ENCODE data around the gene MARCKSL1.

The MARCKSL1 gene

GRCh38 chr1:32362474-32363313 is 26.7 kb upstream of the MARCKSL1 start, which contains the start of the genes FAM229A and TSSK3:
FAM229A (minus strand) TSS chr1:32362485; CDS start chr1:32362091, 394 bp downstream.
TSSK3 (plus strand) TSS chr1:32362539; CDS start chr1:32362702, 163 bp downstream.
- no peak for DNase-seq (ENCODE audit: extremely low spot score)
- ChIA-PET CTCF (interaction anchor here (1.0 kb wide), 1 partner anchor 147 kb away, joined by 4 read pairs; no protein-coding TSS in a partner anchor), POLR2A (interaction anchor here (0.6 to 1.9 kb wide), 3 partner anchors 9 to 41 kb away, joined by 3 to 4 read pairs (median 4); no protein-coding TSS in a partner anchor)
- TF ChIP-seq L3MBTL2 (conservative IDR thresholded peaks at IDR 0.05) (no peak), SP1 (IDR thresholded peaks at IDR 0.05) (no peak), FOXM1 (IDR thresholded peaks at IDR 0.05; ENCODE audit: borderline replicate concordance) (no peak), TARDBP (IDR thresholded peaks at IDR 0.05) (no peak), CTBP1 (IDR thresholded peaks at IDR 0.05; ENCODE audit: borderline replicate concordance) (no peak), HDGF (IDR thresholded peaks at IDR 0.05; ENCODE audit: borderline replicate concordance) (no peak), ARNT (IDR thresholded peaks at IDR 0.05) (no peak), BHLHE40 (IDR thresholded peaks at IDR 0.05; ENCODE audit: borderline replicate concordance) (no peak), LEF1 (IDR thresholded peaks at IDR 0.05; ENCODE audit: borderline replicate concordance) (no peak), NFRKB (IDR thresholded peaks at IDR 0.05) (no peak), SUZ12 (IDR thresholded peaks at IDR 0.05) (no peak), FOXK2 (IDR thresholded peaks at IDR 0.05) (no peak), ZNF384 (IDR thresholded peaks at IDR 0.05) (no peak), FOXA1 (IDR thresholded peaks at IDR 0.05) (no peak)
- TF ChIP-seq, protein P1, sequence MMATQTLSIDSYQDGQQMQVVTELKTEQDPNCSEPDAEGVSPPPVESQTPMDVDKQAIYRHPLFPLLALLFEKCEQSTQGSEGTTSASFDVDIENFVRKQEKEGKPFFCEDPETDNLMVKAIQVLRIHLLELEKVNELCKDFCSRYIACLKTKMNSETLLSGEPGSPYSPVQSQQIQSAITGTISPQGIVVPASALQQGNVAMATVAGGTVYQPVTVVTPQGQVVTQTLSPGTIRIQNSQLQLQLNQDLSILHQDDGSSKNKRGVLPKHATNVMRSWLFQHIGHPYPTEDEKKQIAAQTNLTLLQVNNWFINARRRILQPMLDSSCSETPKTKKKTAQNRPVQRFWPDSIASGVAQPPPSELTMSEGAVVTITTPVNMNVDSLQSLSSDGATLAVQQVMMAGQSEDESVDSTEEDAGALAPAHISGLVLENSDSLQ (IDR thresholded peaks at IDR 0.05), result no peak

GRCh38 chr1:32361674-32362473 is 25.8 kb upstream of the MARCKSL1 start:
- no peak for DNase-seq (ENCODE audit: extremely low spot score)
- ChIA-PET CTCF (no interaction called here), POLR2A (interaction anchor here (1.9 kb wide), 1 partner anchor 16 kb away, joined by 4 read pairs; no protein-coding TSS in a partner anchor)
- TF ChIP-seq, protein P1 (IDR thresholded peaks at IDR 0.05), result no peak
- TF ChIP-seq SP1 (IDR thresholded peaks at IDR 0.05) (no peak), FOXM1 (IDR thresholded peaks at IDR 0.05; ENCODE audit: borderline replicate concordance) (no peak), BHLHE40 (IDR thresholded peaks at IDR 0.05; ENCODE audit: borderline replicate concordance) (no peak), LEF1 (IDR thresholded peaks at IDR 0.05; ENCODE audit: borderline replicate concordance) (no peak), NFRKB (IDR thresholded peaks at IDR 0.05) (no peak), SUZ12 (IDR thresholded peaks at IDR 0.05) (no peak), CTBP1 (IDR thresholded peaks at IDR 0.05; ENCODE audit: borderline replicate concordance) (no peak), HDGF (IDR thresholded peaks at IDR 0.05; ENCODE audit: borderline replicate concordance) (no peak), FOXK2 (IDR thresholded peaks at IDR 0.05) (no peak), L3MBTL2 (conservative IDR thresholded peaks at IDR 0.05) (no peak), ARNT (IDR thresholded peaks at IDR 0.05) (no peak)

- CTCF ChIA-PET, result no interaction called here
- DNase-seq (ENCODE audit: extremely low spot score), result no peak
- POLR2A ChIA-PET, result no interaction called here
Measured at GRCh38 chr1:32361308-32361673, 25.3 kb upstream of the MARCKSL1 start.

DNA sequence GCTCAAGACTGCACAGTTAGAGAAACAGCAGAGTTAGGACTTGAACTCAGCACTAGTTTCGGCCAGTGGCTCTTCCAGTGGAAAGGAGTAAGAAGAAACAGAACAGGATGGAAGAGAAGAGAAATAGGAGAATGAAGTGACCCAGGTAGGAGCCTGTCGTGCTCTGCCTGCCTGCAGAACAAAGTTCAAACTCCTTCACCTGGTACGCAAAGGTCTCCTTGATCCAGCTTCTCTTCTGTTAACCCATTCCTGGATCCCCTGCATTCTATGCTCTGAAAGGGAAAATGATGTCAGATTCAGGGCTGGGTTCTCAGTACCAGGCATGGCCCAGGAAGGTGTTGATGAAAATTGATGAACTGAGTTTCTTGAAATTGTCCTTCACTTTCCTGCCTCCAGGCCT is 22.4 kb upstream of the MARCKSL1 start:
- ChIA-PET POLR2A (interaction anchor here (1.1 kb wide), 1 partner anchor 22 kb away, joined by 3 read pairs; the partner anchor contains the start of gene MARCKSL1), CTCF (no interaction called here)
- DNase-seq (ENCODE audit: extremely low spot score), result no peak
- TF ChIP-seq ARNT (IDR thresholded peaks at IDR 0.05), result no peak
- TF ChIP-seq BHLHE40 (IDR thresholded peaks at IDR 0.05; ENCODE audit: borderline replicate concordance), result no peak
- TF ChIP-seq LEF1 (IDR thresholded peaks at IDR 0.05; ENCODE audit: borderline replicate concordance), result no peak
- no peak for TF ChIP-seq FOXA1 (IDR thresholded peaks at IDR 0.05)
- TF ChIP-seq HDGF (IDR thresholded peaks at IDR 0.05; ENCODE audit: borderline replicate concordance), result no peak
- no peak for TF ChIP-seq SP1 (IDR thresholded peaks at IDR 0.05)
- TF ChIP-seq ELF4 (IDR thresholded peaks at IDR 0.05), result no peak
- TF ChIP-seq SUZ12 (IDR thresholded peaks at IDR 0.05), result no peak
- TF ChIP-seq FOXM1 (IDR thresholded peaks at IDR 0.05; ENCODE audit: borderline replicate concordance), result no peak
- TF ChIP-seq TARDBP (IDR thresholded peaks at IDR 0.05), result no peak
- TF ChIP-seq ZNF384 (IDR thresholded peaks at IDR 0.05), result no peak
- TF ChIP-seq CTBP1 (IDR thresholded peaks at IDR 0.05; ENCODE audit: borderline replicate concordance), result no peak

More at GRCh38 chr1:32361308-32361673, 25.3 kb upstream of the MARCKSL1 start:
- TF ChIP-seq HDGF (IDR thresholded peaks at IDR 0.05; ENCODE audit: borderline replicate concordance) (no peak), ARNT (IDR thresholded peaks at IDR 0.05) (no peak), NFRKB (IDR thresholded peaks at IDR 0.05) (no peak), CTBP1 (IDR thresholded peaks at IDR 0.05; ENCODE audit: borderline replicate concordance) (no peak), SP1 (IDR thresholded peaks at IDR 0.05) (no peak), TARDBP (IDR thresholded peaks at IDR 0.05) (no peak), L3MBTL2 (conservative IDR thresholded peaks at IDR 0.05) (no peak), ZNF384 (IDR thresholded peaks at IDR 0.05) (no peak), SUZ12 (IDR thresholded peaks at IDR 0.05) (no peak), BHLHE40 (IDR thresholded peaks at IDR 0.05; ENCODE audit: borderline replicate concordance) (no peak)

- POLR2A ChIA-PET, result interaction anchor here (1.1 kb wide), 1 partner anchor 21 kb away, joined by 3 read pairs; the partner anchor contains the start of gene MARCKSL1
- DNase-seq (ENCODE audit: extremely low spot score), result no peak
- TF ChIP-seq FOXK2 (IDR thresholded peaks at IDR 0.05), result no peak
- no peak for TF ChIP-seq TARDBP (IDR thresholded peaks at IDR 0.05)
- 0 out of 2 replicates have a peak, but pooled peaks have one; percentile 43 for TF ChIP-seq LEF1 (IDR thresholded peaks at IDR 0.05; ENCODE audit: borderline replicate concordance)
- TF ChIP-seq FOXA1 (IDR thresholded peaks at IDR 0.05), result no peak
- CTCF ChIA-PET, result no interaction called here
Measured at GRCh38 chr1:32357614-32358013, 21.6 kb upstream of the MARCKSL1 start.

Measured in HEK293T (cell line).